ENCODE measurements around the gene CTBP2. TPM values are rescaled to one million over a fixed set of nuclear protein-coding genes. Genes with fewer than 3 reads are reported as not detected.

The CTBP2 gene
- total and polyA plus RNA-seq, 8 donors: 21.3 to 169 (median 61.6) TPM

DNA sequence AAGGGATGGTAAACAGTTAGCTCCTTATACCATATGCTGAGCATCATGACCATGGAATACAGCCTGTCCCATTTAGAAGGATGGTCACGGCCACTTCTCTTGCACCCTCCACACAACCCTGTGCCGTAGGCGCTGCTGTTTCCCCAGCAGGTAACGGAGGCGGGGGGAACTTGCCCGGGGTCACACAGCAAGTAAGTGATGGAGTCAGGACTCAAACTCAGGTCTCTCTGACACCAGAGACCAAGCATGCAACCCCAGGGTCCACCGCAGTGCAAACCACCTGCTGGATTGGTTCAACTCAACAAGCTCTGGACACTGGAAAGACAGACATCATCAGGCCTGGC, 146.9 kb downstream of the CTBP2 start:
- Histone ChIP-seq H3K9me3 (no peaks in the 10 kb centered on the region), H3K27ac (no peak overlapping the region), H3K4me3 (no peak overlapping the region), H3K27me3 (no peaks in the 10 kb centered on the region), H3K36me3 (peaks cover 0 to 23% (median 13%) of the 10 kb centered on the region in 4 donors), H3K4me1 (peaks cover 51 to 91% (median 71%) of the 10 kb centered on the region in 4 donors)
- no peak for TF ChIP-seq POLR2AphosphoS5 (IDR thresholded peaks at IDR 0.05)
- TF ChIP-seq EP300 (IDR thresholded peaks at IDR 0.05): no peak
- no peak for TF ChIP-seq POLR2A (IDR thresholded peaks at IDR 0.05)
- TF ChIP-seq, protein P1, sequence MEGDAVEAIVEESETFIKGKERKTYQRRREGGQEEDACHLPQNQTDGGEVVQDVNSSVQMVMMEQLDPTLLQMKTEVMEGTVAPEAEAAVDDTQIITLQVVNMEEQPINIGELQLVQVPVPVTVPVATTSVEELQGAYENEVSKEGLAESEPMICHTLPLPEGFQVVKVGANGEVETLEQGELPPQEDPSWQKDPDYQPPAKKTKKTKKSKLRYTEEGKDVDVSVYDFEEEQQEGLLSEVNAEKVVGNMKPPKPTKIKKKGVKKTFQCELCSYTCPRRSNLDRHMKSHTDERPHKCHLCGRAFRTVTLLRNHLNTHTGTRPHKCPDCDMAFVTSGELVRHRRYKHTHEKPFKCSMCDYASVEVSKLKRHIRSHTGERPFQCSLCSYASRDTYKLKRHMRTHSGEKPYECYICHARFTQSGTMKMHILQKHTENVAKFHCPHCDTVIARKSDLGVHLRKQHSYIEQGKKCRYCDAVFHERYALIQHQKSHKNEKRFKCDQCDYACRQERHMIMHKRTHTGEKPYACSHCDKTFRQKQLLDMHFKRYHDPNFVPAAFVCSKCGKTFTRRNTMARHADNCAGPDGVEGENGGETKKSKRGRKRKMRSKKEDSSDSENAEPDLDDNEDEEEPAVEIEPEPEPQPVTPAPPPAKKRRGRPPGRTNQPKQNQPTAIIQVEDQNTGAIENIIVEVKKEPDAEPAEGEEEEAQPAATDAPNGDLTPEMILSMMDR (IDR thresholded peaks at IDR 0.05): no peak
- intact Hi-C loops (cut with DNase I; ENCODE audit: low total_unique reads): no loop called here
- DNase-seq: no peak
- 94 to 98% (median 96%) methylated on average over 7 of the region's 7 CpGs for WGBS, 5 donors

DNA sequence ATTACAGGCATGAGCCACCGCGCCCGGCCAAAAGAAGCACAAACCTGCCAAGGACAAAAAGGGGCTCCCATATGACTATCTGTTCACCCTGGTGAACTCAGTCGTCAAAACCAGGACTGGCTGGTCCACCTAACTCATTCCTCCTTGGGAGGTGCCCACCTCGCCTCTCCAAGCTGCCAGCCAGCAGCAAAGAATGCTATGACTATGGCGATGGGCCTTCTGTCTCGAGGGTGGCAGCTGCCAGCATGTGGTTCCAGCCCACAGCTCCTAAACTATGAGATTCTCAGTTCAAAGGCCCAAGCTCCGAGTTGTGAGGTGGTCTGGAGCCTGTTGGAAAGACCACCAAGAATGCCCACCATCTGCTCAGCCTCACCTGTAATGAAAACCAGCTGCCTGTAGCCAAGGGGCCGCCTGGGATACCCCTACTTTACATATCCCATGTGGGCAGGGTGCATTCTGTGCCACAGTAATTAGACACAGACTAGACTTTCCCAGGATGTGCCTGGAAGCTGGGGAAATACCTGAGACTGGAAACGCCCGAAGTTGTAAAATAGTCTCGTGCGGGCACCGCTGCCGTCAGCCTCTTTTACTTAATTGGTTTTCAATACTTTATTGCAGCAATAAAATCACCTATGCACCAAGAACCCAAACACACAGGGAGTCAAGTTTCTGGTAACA, 147.4 kb downstream of the CTBP2 start:
- TF ChIP-seq POLR2A (IDR thresholded peaks at IDR 0.05) (no peak), EP300 (IDR thresholded peaks at IDR 0.05) (no peak), POLR2AphosphoS5 (IDR thresholded peaks at IDR 0.05) (no peak)
- TF ChIP-seq, protein P1 (IDR thresholded peaks at IDR 0.05): no peak
- no peaks in the 10 kb centered on the region for H3K27me3 ChIP-seq
- no peaks in the 10 kb centered on the region for H3K9me3 ChIP-seq
- H3K36me3 ChIP-seq: peaks cover 0 to 23% (median 13%) of the 10 kb centered on the region in 4 donors
- H3K4me3 ChIP-seq: no peak overlapping the region
- H3K27ac ChIP-seq: peak overlapping the region in 2 of 5 donors; percentile 25 to 87
- intact Hi-C loops (cut with DNase I; ENCODE audit: low total_unique reads): no loop called here
- peaks cover 51 to 93% (median 70%) of the 10 kb centered on the region in 4 donors for H3K4me1 ChIP-seq
- no peak for DNase-seq
- WGBS, 5 donors: 89 to 93% (median 91%) methylated on average over 14 to 15 of the region's 15 CpGs

DNA sequence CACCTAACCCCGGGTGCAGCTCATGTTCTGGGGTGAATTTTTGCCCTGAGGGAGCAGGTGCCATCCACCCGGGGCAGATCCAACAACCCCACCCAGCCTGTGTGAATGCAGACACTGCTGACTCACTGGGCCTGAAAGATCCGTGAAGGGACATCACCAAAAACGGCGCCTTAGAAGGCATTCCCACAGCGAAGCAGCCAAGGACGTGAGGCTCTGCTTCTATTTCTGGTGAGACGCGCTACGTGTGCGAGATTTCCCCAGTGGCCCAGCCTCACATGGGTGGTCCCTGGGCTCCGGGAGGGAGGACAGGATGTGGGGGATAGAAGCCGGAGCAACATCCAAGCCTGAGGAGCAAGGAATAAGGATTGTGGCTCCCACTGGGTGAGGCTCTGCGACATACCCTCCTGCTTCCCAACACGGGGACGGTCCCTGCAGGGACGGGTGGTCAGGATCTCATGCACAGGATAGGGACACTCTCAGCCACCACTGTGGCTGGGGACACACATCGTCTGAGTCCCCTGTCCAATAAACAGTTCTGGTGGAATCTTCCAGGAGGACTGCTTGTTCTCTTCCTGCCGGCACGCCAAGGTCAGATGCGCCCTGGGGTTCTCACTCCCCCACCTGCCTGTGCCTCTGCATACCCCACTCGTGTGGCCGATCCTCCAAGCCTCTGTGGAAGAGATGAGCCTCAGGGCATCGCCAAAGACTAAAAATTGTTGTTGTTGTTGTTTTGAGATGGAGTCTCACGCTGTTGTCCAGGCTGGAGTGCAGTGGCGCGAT, 148.2 kb downstream of the CTBP2 start:
- H3K27ac ChIP-seq: peak overlapping the region; percentile 0 to 90 (median 74)
- peaks cover 45 to 93% (median 70%) of the 10 kb centered on the region in 4 donors for H3K4me1 ChIP-seq
- no peaks in the 10 kb centered on the region for H3K27me3 ChIP-seq
- H3K36me3 ChIP-seq: peaks cover 0 to 23% (median 13%) of the 10 kb centered on the region in 4 donors
- WGBS, 5 donors: 81 to 85% (median 83%) methylated on average over 27 of the region's 27 CpGs
- H3K9me3 ChIP-seq: no peaks in the 10 kb centered on the region
- DNase-seq: peak in 1 of 2 donors; percentile 58
- no peak overlapping the region for H3K4me3 ChIP-seq
- TF ChIP-seq EP300 (IDR thresholded peaks at IDR 0.05): no peak
- TF ChIP-seq, protein P1 (IDR thresholded peaks at IDR 0.05): no peak
- TF ChIP-seq POLR2A (IDR thresholded peaks at IDR 0.05): no peak
- no peak for TF ChIP-seq POLR2AphosphoS5 (IDR thresholded peaks at IDR 0.05)
- intact Hi-C loops (cut with DNase I; ENCODE audit: low total_unique reads): no loop called here

DNA sequence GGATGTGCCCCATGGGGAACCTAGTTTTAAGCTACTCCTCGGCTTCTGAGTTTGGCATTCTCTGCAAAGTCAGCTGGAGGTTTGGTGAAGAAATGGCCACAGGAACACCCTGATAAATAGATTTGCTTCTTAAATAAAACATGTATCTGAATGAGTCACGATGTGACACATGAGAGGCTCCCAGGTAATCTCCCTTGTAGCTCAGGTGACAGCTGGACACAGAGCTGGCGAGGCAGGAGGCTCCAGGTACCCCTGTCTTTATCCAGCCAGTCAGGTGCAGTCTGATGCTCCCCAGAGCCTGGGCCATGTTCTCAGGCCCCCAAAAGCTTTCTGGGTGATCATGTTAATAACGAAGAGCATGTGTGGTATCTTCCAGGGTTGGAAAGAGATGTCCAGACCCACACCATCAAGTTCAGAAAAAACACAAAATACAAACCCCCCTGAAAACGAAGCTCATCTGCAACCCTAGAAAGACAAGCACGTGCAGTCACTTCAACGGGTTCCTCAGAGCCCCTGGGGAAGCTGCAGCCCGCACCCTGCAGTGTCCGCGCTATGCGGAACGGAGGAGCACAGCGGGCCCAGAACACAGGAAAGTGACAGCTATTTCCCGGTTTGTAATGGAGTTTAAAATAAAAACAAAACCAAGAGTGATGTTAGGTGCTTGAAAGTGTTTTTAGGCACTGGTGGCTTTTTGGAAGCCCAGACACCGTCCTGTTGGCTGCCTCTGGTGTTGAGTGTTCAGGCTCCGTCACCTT, 149.0 kb downstream of the CTBP2 start:
- peaks cover 48 to 93% (median 71%) of the 10 kb centered on the region in 4 donors for H3K4me1 ChIP-seq
- DNase-seq: no peak
- no peaks in the 10 kb centered on the region for H3K9me3 ChIP-seq
- no peak for TF ChIP-seq POLR2AphosphoS5 (IDR thresholded peaks at IDR 0.05)
- TF ChIP-seq, protein P1 (IDR thresholded peaks at IDR 0.05): no peak
- TF ChIP-seq EP300 (IDR thresholded peaks at IDR 0.05): no peak
- TF ChIP-seq POLR2A (IDR thresholded peaks at IDR 0.05): no peak
- H3K36me3 ChIP-seq: peaks cover 0 to 19% (median 15%) of the 10 kb centered on the region in 4 donors
- WGBS, 5 donors: 80 to 87% (median 85%) methylated on average over 16 of the region's 16 CpGs
- no peaks in the 10 kb centered on the region for H3K27me3 ChIP-seq
- intact Hi-C loops (cut with DNase I; ENCODE audit: low total_unique reads): no loop called here
- peak overlapping the region in 4 of 5 donors; percentile 36 to 90 (median 80) for H3K27ac ChIP-seq
- no peak overlapping the region for H3K4me3 ChIP-seq

All from stomach (tissue), 9 donors.